GM19438 (cell line): ENCODE measurements around the gene FGFR3.

Experiments
- ATAC-seq: cut with Tn5 transposase; IDR thresholded peaks from one replicate; pipeline ENCODE4 v1.9.1; 2021; ENCODE audit warnings: low read depth; ENCODE audit not compliant: unreplicated experiment

FGFR3 gene

DNA sequence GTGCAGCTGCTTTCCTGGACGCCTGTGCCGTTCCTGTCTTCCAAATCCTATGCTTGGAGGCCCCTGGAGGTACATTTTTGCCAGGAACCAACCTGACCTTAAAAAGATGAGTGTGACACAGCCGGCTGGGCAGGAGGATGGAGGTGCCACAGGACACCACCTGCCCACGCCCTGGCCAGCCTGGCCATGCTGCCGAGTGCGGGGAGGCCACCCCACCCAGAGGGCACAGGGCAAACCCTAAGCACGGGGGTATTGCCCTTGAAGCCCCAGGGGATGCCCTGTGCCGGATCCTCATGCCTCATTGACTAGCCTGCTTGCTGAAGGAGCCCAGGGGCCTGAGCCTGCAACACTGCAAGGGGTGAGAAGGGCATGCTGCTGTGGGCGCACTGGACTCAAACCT, 20.1 kb downstream of the FGFR3 start:
- ATAC-seq: no peak

- ATAC-seq: no peak
Measured at GRCh38 chr4:1813915-1814314, 20.8 kb downstream of the FGFR3 start.

GRCh38 chr4:1814453-1814852, 21.4 kb downstream of the FGFR3 start:
- no peak for ATAC-seq

- no peak for ATAC-seq
Measured at GRCh38 chr4:1815096-1815996, 22.3 kb downstream of the FGFR3 start.

- no peak for ATAC-seq
Measured at GRCh38 chr4:1815997-1816860, 23.1 kb downstream of the FGFR3 start.

- ATAC-seq: no peak
Measured at GRCh38 chr4:1819284-1819683, 26.2 kb downstream of the FGFR3 start.

DNA sequence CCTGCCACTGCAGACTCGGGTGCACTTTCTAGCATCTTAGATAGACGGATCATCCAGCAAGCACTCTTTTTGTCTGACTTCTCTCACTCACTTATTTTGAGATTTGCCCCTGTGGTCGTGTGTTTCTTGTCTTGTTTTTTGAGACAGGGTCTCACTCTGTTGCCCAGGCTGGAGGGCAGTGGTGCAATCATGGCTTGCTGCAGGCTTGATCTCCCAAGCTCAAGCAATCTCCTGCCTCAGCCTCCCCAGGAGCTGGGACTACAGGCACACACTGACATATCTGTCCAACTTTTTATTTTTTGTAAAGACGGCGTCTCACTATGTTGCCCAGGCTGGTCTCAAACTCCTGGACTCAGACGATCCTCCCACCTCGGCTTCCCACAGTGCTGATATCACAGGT, 26.7 kb downstream of the FGFR3 start:
- no peak for ATAC-seq

GRCh38 chr4:1821679-1822567, 28.8 kb downstream of the FGFR3 start:
- no peak for ATAC-seq

- ATAC-seq: no peak
Measured at GRCh38 chr4:1822568-1823544, 29.8 kb downstream of the FGFR3 start.

DNA sequence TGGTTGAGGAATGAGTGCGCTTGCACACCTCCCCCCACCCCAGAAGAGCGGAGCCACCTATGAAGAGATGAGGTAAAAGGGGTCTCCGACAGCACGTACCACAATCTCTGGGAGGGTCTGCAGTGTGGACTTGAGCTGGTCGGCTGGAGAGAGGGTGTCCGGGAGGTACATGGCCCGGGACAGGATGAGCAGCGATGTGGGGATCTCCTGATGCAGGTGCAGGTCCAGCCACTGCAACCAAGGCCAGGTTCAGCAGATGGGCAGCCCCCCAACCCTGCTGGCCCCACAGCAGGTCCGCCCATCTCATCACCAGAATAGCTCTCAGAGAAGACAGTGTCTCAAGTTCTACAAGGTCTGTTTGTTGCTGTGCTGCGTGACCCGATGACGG, 30.4 kb downstream of the FGFR3 start:
- ATAC-seq: no peak

DNA sequence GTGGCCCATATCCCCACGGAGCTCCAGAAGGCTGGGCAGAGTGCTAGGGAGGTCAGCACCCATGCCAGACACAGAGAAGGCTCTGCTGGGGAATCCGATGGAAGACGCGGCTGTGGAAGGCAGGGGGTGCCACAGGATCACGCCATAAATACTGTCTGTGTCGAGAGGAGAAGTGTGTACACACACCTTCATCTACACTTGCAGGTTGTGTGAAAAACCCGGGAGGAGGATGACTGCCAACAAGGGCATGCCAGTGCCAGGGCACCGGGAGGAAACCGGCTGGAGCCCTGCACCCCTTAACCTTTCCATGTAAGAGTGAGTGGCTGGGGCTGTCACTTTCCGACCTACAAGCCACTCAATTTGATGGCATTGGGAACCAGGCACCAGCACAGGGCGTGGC, 31.7 kb downstream of the FGFR3 start:
- no peak for ATAC-seq

DNA sequence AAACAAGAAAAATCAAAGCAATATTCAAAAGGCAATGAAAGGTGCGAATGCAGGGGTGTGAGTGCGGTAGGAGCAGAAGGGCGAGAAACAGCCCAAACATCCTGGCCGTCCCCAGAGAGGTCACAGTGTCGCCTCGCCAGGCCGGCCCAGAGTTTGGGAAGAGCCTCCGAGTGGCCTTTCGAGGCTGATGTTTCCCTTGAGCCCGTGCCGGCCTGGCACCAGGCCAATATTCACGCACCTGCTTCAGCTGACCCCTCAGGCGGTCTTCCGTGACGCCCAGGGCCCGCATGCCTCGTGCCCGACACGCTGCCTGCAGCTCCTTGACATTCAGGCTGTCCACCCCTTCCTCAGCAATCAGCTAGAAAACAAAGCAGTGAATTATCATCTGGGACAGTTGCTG, 32.2 kb downstream of the FGFR3 start:
- ATAC-seq: no peak

GRCh38 chr4:1826531-1827350, 33.6 kb downstream of the FGFR3 start:
- no peak for ATAC-seq

DNA sequence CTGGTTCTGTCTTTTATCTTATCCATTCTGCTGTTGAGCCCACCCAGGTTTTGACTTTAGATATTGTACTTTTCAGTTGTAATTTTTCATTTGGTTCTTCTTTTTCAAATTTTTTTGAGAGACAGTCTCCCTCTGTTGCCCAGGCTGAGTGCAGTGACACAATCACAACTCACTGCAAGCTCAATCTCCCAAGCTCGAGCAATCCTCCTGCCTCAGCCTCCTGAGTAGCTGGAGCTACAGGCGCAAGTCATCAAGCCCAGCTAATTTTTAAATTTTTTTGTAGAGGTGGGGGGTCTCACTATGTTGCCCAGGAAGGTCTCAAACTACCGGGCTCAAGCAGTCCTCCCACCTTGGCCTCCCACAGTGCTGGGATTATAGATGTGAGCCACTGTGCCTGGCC, 37.1 kb downstream of the FGFR3 start:
- no peak for ATAC-seq

DNA sequence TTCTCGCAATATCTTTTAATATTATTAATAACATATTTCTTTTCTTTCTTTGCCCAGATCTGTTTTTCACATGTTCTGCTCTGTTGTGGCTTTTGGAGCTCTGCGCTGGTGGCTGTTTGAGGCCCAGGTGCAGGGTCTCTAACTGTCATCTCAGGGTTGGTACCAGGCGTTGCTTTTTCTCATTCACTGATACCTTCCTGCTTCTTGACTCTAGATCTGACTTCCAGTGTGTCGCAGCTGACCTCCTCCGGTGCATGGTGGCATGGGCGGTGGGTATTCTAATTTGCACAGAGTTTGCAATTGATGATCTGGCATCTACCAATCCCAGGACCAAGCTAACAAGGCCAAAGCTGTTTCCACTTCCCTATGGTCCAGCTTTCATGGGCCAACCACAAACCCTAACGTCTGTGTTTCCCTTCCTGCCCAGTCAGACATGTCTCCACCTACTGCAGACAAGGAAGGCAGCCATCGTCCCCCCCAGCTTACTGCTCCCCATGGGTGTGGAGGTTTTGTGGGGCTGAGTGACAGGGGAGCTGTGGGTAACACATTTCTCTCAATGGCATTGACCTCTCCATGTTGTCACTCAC, 37.6 kb downstream of the FGFR3 start:
- no peak for ATAC-seq

DNA sequence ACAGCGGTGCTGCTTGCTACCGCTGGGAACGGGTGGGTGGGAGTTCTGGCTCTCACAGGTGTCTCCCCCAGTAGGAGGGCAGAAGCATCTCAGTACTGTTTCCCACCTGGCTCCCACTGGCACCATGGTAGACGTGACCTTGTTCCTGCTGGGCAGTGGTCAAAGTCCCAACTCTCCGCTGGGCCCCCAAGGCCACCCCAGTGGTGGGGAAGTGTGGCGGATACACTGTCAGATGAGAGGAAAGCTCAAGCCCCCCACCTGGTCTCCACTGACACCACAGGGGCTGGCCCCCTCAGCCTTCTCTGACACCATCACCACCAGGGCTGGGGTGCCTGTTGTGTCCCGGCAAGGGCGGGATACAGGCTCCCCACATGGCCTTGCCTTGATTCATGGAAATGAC, 38.2 kb downstream of the FGFR3 start:
- no peak for ATAC-seq

DNA sequence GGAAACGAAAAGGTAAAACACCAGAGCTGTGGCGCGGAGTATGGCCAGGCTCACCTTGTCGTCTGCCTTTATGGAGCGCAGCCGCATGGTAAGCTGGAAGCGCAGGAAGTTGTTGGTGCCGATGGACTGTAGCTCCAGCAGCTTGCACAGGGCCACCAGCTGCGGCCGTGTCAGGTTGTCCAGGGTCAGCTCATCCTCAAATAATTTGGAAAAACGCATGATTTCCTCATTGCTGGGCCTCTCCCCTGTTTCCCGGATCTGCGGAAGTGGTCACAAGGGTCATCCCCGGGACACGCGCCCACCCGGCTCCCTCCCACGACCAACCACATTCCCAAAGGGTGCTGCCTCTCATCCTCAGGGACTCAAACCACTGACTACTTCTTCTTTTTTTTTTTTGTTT, 39.6 kb downstream of the FGFR3 start:
- ATAC-seq: no peak

- peak; percentile 30 for ATAC-seq
Measured at GRCh38 chr4:1833307-1834046, 40.4 kb downstream of the FGFR3 start.
